Cardiac fibroblast (primary cell): ENCODE data around the gene IPO5.

Experiments
- DNase-seq, 2 donors: peaks; one replicate each; pipeline versions ENCODE4 v3.0.0 to v3.0.0-alpha.2; 2010; ENCODE audit warnings: low read depth in 2 of 2
- H3K4me3 ChIP-seq, 2 donors: replicated peaks in 1 of 2; 1 replicate in 1 of 2; 2 replicates in 1 of 2; pipeline ENCODE4 v1.5.1; 2011; ENCODE audit warnings: low read depth in 2 of 2, low read length in 2 of 2, mild to moderate bottlenecking in 2 of 2, moderate library complexity in 1 of 2
- CTCF ChIP-seq: IDR thresholded peaks from one replicate; pipeline ENCODE4 v1.5.1; 2011; ENCODE audit warnings: low read depth, mild to moderate bottlenecking, low read length, inconsistent platforms

Gene IPO5

GRCh38 chr13:97914540-97914939 lies 38.9 kb upstream of the IPO5 start:
- TF ChIP-seq CTCF = no peak
- DNase-seq = peak in 1 of 2 donors; percentile 46
- H3K4me3 ChIP-seq = no peak overlapping the region

- H3K4me3 ChIP-seq = no peak overlapping the region
- DNase-seq = peak; percentile 34 to 43
- no peak for TF ChIP-seq CTCF
Measured at GRCh38 chr13:97921176-97921816, 32.2 kb upstream of the IPO5 start.

- no peak for DNase-seq
Measured at GRCh38 chr13:97928301-97928700, 25.2 kb upstream of the IPO5 start.

GRCh38 chr13:97932036-97932435 lies 21.4 kb upstream of the IPO5 start:
- no peak for DNase-seq
- no peak for TF ChIP-seq CTCF
- H3K4me3 ChIP-seq = no peak overlapping the region

More at GRCh38 chr13:97928301-97928700, 25.2 kb upstream of the IPO5 start:
- TF ChIP-seq CTCF = no peak
- no peak overlapping the region for H3K4me3 ChIP-seq

- no peak for TF ChIP-seq CTCF
- no peak for DNase-seq
- H3K4me3 ChIP-seq = no peak overlapping the region
Measured at GRCh38 chr13:97932647-97933046, 20.8 kb upstream of the IPO5 start.

- no peak for TF ChIP-seq CTCF
- no peak overlapping the region for H3K4me3 ChIP-seq
- no peak for DNase-seq
Measured at GRCh38 chr13:97933776-97934175, 19.7 kb upstream of the IPO5 start.

GRCh38 chr13:97934590-97934989 lies 18.9 kb upstream of the IPO5 start:
- H3K4me3 ChIP-seq = no peak overlapping the region
- DNase-seq = peak in 1 of 2 donors; percentile 70
- no peak for TF ChIP-seq CTCF
